Lower leg skin (tissue), 3 donors: ENCODE measurements around the gene GRHL1.

ENCODE experiments used
- POLR2A ChIP-seq, 2 donors: fragments of 450-650 bp; IDR thresholded peaks; one replicate each; pipeline ENCODE4 v1.6.1; 2016 to 2017; ENCODE audit warnings: antibody characterized with exemption in 2 of 2, mild to moderate bottlenecking in 1 of 2, moderate library complexity in 1 of 2
- TF ChIP-seq, protein P1 (sequence below), 3 donors: fragments of 450-650 bp; IDR thresholded peaks; one replicate each; pipeline ENCODE4 v1.5.1; 2016; ENCODE audit warnings: antibody characterized with exemption in 3 of 3, mild to moderate bottlenecking in 3 of 3, moderate library complexity in 2 of 3

DNA sequence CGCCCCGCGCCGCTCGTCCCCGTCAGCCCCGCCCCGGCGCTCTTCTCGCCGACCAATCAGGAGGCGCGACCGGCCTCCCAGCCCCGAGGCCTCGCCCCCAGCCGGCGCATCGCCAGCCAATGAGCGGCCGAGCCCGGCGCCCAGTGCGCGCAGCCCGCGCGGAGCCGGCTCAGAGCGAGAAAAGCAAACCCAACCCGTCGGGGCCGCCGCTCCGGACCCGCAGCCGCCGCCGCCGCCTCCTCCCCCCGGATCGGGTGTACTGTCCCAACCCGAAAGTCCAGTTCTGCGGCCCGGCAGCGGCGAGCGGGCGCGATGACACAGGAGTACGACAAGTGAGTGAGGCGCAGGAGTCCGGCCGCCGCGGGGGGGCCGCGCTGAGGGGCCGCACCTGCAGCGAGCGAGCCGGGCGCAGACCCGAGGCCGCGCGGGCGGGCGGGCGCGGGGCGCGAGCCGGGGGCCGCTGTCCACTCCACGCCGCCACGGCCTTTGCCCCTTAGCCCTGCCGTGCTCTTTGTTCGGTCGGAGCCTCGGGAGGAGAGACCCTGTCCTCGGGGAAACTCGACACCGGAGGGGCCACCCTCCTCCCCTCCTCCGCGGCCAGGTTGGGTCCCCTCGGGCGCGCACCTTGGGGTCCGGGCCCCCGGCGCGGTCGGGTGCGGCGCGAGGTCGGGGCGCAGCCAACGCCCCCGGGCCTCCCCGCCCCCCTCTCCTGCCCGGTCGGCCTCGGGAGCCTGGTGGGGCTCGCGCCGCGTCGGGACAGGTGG lies at the start of gene GRHL1:
- TF ChIP-seq, protein P1, sequence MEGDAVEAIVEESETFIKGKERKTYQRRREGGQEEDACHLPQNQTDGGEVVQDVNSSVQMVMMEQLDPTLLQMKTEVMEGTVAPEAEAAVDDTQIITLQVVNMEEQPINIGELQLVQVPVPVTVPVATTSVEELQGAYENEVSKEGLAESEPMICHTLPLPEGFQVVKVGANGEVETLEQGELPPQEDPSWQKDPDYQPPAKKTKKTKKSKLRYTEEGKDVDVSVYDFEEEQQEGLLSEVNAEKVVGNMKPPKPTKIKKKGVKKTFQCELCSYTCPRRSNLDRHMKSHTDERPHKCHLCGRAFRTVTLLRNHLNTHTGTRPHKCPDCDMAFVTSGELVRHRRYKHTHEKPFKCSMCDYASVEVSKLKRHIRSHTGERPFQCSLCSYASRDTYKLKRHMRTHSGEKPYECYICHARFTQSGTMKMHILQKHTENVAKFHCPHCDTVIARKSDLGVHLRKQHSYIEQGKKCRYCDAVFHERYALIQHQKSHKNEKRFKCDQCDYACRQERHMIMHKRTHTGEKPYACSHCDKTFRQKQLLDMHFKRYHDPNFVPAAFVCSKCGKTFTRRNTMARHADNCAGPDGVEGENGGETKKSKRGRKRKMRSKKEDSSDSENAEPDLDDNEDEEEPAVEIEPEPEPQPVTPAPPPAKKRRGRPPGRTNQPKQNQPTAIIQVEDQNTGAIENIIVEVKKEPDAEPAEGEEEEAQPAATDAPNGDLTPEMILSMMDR (IDR thresholded peaks at IDR 0.05), result no peak
- no peak for TF ChIP-seq POLR2A (IDR thresholded peaks at IDR 0.05)
